IPS-18a (cell line): ENCODE measurements around the gene ESRRB.
A peak's percentile ranks its signal among the peaks of the same experiment; 100 is the strongest.

Source experiments
- H3K27ac ChIP-seq: one replicate; pipeline ENCODE4 v1.5.1; 2013; ENCODE audit warnings: low read length
- H3K27me3 ChIP-seq: one replicate; pipeline ENCODE4 v1.6.1; 2013; ENCODE audit warnings: mild to moderate bottlenecking, low read length; ENCODE audit not compliant: control insufficient read depth, insufficient read depth
- H3K36me3 ChIP-seq: one replicate; pipeline ENCODE4 v1.6.1; 2013; ENCODE audit warnings: low read depth, low read length; ENCODE audit not compliant: control insufficient read depth
- H3K4me1 ChIP-seq: one replicate; pipeline ENCODE4 v1.6.1; 2013; ENCODE audit warnings: low read depth, low read length; ENCODE audit not compliant: control insufficient read depth
- H3K4me3 ChIP-seq: one replicate; pipeline ENCODE4 v1.5.1; 2013; ENCODE audit warnings: low read length
- H3K9ac ChIP-seq: one replicate; pipeline ENCODE4 v1.6.1; 2013; ENCODE audit warnings: mild to moderate bottlenecking, low read length, moderate library complexity
- H3K9me3 ChIP-seq: one replicate; pipeline ENCODE4 v1.6.1; 2013; ENCODE audit warnings: low read depth, low read length; ENCODE audit not compliant: control insufficient read depth

The ESRRB gene

GRCh38 chr14:76375947-76376404, at the start of gene ESRRB:
ESRRB (plus strand) TSS chr14:76376137; CDS start chr14:76376402, 265 bp downstream.
- no peaks in the 10 kb centered on the region for H3K9me3 ChIP-seq
- H3K36me3 ChIP-seq, result no peaks in the 10 kb centered on the region
- no peak within 1 kb of the TSS for H3K9ac ChIP-seq
- H3K4me3 ChIP-seq, result peak within 1 kb of the TSS; percentile 79
- no peaks in the 10 kb centered on the region for H3K4me1 ChIP-seq
- H3K27ac ChIP-seq, result no peak within 1 kb of the TSS
- peaks cover 66% of the 10 kb centered on the region for H3K27me3 ChIP-seq

DNA sequence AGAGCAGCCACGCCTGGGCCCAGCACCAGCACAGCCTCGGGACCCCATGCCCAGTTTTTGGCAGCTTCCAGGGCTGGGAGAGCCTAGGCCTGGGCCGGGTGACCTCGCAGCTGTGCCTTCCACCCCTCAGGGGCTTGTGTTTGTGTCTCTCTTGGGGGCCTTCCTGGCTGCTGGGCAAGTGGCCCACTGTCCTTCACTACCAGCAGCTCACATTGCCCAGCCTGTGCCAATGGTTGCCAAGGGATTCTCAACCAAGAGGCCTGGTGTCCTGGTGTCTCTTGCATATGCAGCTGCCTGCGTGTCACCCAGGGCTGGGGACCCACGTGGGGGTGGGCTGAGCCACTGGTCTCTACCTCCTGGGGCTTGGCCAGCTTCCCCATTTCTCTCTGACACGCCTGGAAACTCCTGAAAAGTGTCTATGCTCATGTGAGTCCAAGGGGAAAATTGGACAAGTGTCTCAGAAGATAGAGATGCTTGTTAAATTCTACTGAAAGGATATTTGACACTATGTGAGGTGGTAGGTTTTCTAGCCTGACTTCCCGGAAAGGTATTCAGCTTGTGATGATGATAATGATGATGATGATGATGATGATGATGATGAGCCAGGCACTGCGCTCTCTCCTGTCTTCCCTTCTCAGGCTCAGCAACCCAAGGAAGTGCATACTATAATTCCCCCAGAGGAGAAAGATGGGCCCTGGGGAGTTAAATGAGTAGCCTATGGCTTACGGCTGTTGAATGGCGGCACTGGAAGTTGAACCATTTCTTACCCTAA, 48.8 kb upstream of the ESRRB start:
- Histone ChIP-seq H3K9ac (no peak overlapping the region), H3K36me3 (no peaks in the 10 kb centered on the region), H3K4me1 (peaks cover 17% of the 10 kb centered on the region), H3K4me3 (no peak overlapping the region), H3K27me3 (peaks cover 28% of the 10 kb centered on the region), H3K9me3 (no peaks in the 10 kb centered on the region), H3K27ac (no peak overlapping the region)

DNA sequence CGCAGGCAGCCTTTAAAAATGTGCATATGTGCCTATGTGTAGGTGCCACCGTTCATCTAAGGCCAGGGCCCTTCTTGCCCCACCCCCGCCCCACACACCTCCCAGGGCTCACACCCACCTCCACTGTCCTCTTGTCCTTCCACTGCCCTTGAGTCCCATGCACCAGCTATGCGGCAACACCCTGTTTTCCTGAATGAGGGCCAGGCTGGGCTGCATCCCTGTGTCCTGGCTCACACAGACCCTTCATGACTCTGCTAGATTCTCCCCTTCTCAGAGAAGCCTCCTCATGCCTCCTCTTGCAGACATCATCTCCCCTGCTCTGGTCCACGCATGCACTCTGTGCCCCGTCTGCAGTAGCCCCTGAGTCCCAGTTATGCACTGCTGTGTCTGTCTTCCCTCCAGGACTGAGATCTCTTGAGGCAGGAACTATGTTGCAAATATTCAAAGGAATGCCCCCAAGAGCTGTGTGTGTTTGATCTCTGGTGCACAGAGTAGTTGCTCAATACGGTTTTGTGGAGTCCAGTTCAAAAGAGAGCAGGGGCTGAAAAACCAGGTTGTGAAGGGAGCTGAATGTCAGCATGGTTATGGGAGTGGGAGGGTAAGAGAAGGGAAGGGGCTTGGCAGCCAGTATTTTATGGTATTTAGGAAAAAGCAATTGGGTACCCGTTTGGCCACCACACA, 47.3 kb upstream of the ESRRB start:
- Histone ChIP-seq H3K9me3 (no peaks in the 10 kb centered on the region), H3K4me3 (peak overlapping the region; percentile 72), H3K27me3 (peaks cover 28% of the 10 kb centered on the region)

GRCh38 chr14:76329154-76329928, 46.6 kb upstream of the ESRRB start:
- Histone ChIP-seq H3K4me1 (peaks cover 17% of the 10 kb centered on the region), H3K27me3 (peaks cover 28% of the 10 kb centered on the region), H3K9me3 (no peaks in the 10 kb centered on the region), H3K36me3 (no peaks in the 10 kb centered on the region), H3K27ac (no peak overlapping the region), H3K9ac (peak overlapping the region; percentile 56), H3K4me3 (peak overlapping the region; percentile 72)

More for the DNA sequence above, 47.3 kb upstream of the ESRRB start:
- no peak overlapping the region for H3K27ac ChIP-seq
- no peaks in the 10 kb centered on the region for H3K36me3 ChIP-seq
- peaks cover 17% of the 10 kb centered on the region for H3K4me1 ChIP-seq
- H3K9ac ChIP-seq, result no peak overlapping the region

DNA sequence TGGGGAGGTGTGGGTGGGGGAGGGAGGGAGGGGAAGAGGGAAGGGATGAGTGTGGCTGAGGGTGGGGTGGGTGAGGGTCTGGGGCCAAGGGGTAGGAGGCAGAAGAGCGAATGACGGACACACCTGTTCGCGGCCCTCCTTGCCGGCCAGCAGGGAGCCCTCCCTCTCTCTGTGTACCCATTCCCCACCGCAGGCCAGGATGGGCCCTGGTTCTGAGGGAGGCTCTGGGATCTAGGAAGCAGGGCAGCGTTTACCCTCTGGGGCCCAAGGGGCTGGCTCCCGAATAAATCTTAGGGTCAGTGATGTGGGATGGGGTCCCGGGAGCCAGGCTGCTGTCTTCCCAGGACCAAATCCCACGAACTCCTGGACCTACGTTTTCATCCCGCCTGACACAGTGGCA, 46.0 kb upstream of the ESRRB start:
- no peaks in the 10 kb centered on the region for H3K36me3 ChIP-seq
- H3K4me1 ChIP-seq, result peaks cover 17% of the 10 kb centered on the region
- H3K9ac ChIP-seq, result no peak overlapping the region
- H3K27me3 ChIP-seq, result peaks cover 28% of the 10 kb centered on the region
- H3K27ac ChIP-seq, result no peak overlapping the region
- H3K9me3 ChIP-seq, result no peaks in the 10 kb centered on the region
- H3K4me3 ChIP-seq, result no peak overlapping the region

DNA sequence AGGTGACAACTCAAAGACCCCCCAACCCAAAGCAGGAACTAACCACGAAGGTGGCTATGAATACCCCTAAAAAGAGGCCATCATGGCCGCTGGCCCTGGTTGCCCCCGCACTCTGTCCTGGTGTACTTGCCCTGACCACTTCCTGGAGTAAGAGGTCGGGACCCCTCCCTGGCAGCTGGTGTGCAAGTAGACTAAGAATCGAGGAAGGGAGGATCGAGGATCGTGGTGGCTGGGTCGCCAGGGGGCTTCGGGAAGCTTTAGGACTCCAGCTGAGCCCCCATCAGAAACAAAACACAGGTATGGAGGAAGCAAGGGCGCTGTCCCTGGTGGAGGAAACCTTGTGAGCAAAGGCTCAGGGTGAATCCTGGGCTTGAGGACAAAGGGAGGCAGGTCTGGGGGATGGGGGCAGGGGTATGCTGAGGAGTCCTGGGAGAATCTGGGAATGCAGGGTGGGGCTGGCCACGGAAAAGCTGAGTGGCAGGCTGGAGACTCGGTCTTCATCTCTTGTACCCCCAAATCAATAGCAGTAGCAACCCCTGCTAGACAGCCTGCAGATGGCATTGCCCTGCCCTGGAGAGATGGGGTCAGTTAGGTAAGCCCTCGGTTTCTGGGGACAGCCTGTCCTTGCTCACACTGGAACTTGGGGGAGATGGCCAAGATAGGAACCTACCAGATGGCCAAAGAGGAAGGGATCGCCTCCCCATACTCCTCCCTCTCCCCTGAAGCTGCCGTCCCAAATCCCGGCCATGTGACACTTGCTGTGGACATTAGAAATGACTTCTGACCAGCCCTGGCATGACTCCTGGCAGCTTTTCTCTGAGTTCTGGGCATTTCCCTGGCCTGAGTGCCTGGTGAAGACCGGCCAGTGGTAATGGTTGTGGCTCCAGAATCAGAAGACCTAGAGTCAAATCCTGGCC, 45.3 kb upstream of the ESRRB start:
- no peak overlapping the region for H3K4me3 ChIP-seq
- no peaks in the 10 kb centered on the region for H3K36me3 ChIP-seq
- no peak overlapping the region for H3K9ac ChIP-seq
- peaks cover 17% of the 10 kb centered on the region for H3K4me1 ChIP-seq
- no peaks in the 10 kb centered on the region for H3K9me3 ChIP-seq
- no peak overlapping the region for H3K27ac ChIP-seq
- H3K27me3 ChIP-seq, result peaks cover 28% of the 10 kb centered on the region

- Histone ChIP-seq H3K4me1 (peaks cover 17% of the 10 kb centered on the region), H3K27me3 (peaks cover 28% of the 10 kb centered on the region), H3K4me3 (no peak overlapping the region), H3K9ac (no peak overlapping the region), H3K9me3 (no peaks in the 10 kb centered on the region), H3K27ac (no peak overlapping the region), H3K36me3 (no peaks in the 10 kb centered on the region)
These were observed 44.5 kb upstream of the ESRRB start for GRCh38 chr14:76331328-76332011.

DNA sequence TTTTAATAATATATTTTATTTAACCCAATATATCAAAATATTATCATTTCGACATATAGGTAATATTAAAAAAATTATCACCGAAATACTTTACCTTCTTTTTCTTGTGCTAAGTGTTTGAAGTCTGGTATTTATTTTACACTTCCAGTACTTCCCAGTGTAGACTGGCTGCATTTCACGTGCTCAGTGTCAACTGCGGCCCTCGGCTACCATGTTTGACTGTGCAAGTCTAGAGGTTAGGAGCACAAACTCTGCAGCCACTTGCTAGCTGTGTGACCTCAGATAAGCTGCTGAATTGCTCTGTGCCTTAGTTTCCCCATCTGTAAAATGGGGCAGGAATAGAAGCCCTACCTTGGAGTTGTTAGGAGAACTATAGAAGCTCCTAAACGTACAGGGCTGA, 42.3 kb upstream of the ESRRB start:
- H3K9ac ChIP-seq, result no peak overlapping the region
- no peaks in the 10 kb centered on the region for H3K9me3 ChIP-seq
- no peak overlapping the region for H3K27ac ChIP-seq
- peaks cover 20% of the 10 kb centered on the region for H3K27me3 ChIP-seq
- peaks cover 14% of the 10 kb centered on the region for H3K4me1 ChIP-seq
- no peaks in the 10 kb centered on the region for H3K36me3 ChIP-seq
- no peak overlapping the region for H3K4me3 ChIP-seq

DNA sequence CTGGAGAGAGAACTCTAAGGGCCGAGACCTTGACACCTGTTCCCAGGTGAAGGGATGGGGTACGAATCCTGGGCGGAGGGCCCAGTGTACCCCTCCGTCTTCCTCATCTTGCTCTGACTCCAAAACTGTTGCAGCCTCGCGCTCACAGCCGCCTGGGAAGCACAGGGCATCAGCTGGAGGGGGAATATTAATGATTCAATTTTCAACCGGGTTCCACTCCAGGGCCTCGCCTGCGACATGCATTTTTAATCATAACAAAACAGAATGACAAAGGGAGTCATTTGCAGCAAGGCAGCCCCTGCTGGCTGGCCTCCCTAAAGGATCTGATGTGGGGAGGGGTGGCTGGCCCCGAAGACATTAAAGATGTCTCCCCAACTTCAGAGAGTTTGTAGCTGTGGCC, 41.6 kb upstream of the ESRRB start:
- H3K4me1 ChIP-seq, result peaks cover 7% of the 10 kb centered on the region
- H3K9me3 ChIP-seq, result no peaks in the 10 kb centered on the region
- no peak overlapping the region for H3K9ac ChIP-seq
- H3K27me3 ChIP-seq, result peaks cover 14% of the 10 kb centered on the region
- H3K4me3 ChIP-seq, result no peak overlapping the region
- H3K36me3 ChIP-seq, result no peaks in the 10 kb centered on the region
- no peak overlapping the region for H3K27ac ChIP-seq

DNA sequence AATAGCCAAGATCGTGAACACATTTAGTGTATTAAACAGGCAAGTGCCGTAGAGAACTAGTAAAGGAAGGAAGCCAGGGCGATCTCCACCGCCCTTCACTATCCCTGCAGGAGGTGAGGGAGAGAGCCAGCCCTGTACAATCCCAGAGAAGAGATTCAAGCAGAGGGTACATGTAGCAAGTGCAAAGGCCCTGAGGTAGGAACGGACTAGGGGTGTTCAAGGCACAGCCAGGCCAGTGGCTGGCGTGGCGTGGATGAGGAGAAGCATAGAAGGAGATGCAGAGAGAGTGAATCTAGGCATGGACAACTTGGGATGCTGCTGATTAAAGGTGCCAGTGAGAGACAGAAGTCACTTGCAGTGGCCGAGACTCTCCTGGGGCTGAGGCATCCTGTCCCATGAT, 39.1 kb upstream of the ESRRB start:
- no peak overlapping the region for H3K9ac ChIP-seq
- no peak overlapping the region for H3K27ac ChIP-seq
- H3K4me1 ChIP-seq, result no peaks in the 10 kb centered on the region
- H3K27me3 ChIP-seq, result no peaks in the 10 kb centered on the region
- H3K9me3 ChIP-seq, result no peaks in the 10 kb centered on the region
- H3K4me3 ChIP-seq, result no peak overlapping the region
- no peaks in the 10 kb centered on the region for H3K36me3 ChIP-seq
